ENCODE measurements around the gene ADORA2A.

The ADORA2A gene

GRCh38 chr22:24401931-24402367, 25.4 kb upstream of the ADORA2A start:
- DNase-seq (ENCODE audit: low read depth in 2 of 2), result no peak
- TF ChIP-seq CTCF (IDR thresholded peaks at IDR 0.05; ENCODE audit: low read depth, low read length), result no peak
- no peak overlapping the region for H3K4me3 ChIP-seq (replicated peaks in 1 of 2; ENCODE audit: low read depth in 2 of 2, low read length in 2 of 2)

GRCh38 chr22:24402460-24403192, 24.8 kb upstream of the ADORA2A start:
- no peak for TF ChIP-seq CTCF (IDR thresholded peaks at IDR 0.05; ENCODE audit: low read depth, low read length)
- peak; percentile 91 to 94 for DNase-seq (ENCODE audit: low read depth in 2 of 2)
- no peak overlapping the region for H3K4me3 ChIP-seq (replicated peaks in 1 of 2; ENCODE audit: low read depth in 2 of 2, low read length in 2 of 2)

- DNase-seq (ENCODE audit: low read depth in 2 of 2), result no peak
- no peak overlapping the region for H3K4me3 ChIP-seq (replicated peaks in 1 of 2; ENCODE audit: low read depth in 2 of 2, low read length in 2 of 2)
- TF ChIP-seq CTCF (IDR thresholded peaks at IDR 0.05; ENCODE audit: low read depth, low read length), result no peak
These were observed 24.1 kb upstream of the ADORA2A start for GRCh38 chr22:24403346-24403745.

- no peak overlapping the region for H3K4me3 ChIP-seq (replicated peaks in 1 of 2; ENCODE audit: low read depth in 2 of 2, low read length in 2 of 2)
- TF ChIP-seq CTCF (IDR thresholded peaks at IDR 0.05; ENCODE audit: low read depth, low read length), result no peak
- no peak for DNase-seq (ENCODE audit: low read depth in 2 of 2)
These were observed 22.7 kb upstream of the ADORA2A start for GRCh38 chr22:24404561-24405275.

- no peak overlapping the region for H3K4me3 ChIP-seq (replicated peaks in 1 of 2; ENCODE audit: low read depth in 2 of 2, low read length in 2 of 2)
- no peak for DNase-seq (ENCODE audit: low read depth in 2 of 2)
- no peak for TF ChIP-seq CTCF (IDR thresholded peaks at IDR 0.05; ENCODE audit: low read depth, low read length)
These were observed 21.6 kb upstream of the ADORA2A start for GRCh38 chr22:24405631-24406321.

GRCh38 chr22:24406322-24407277, 20.8 kb upstream of the ADORA2A start:
- no peak for TF ChIP-seq CTCF (IDR thresholded peaks at IDR 0.05; ENCODE audit: low read depth, low read length)
- H3K4me3 ChIP-seq (replicated peaks in 1 of 2; ENCODE audit: low read depth in 2 of 2, low read length in 2 of 2), result no peak overlapping the region
- no peak for DNase-seq (ENCODE audit: low read depth in 2 of 2)
